IPS-15b (cell line): ENCODE data around the gene CLSTN1.

Source experiments
- H3K27me3 ChIP-seq: one replicate; pipeline ENCODE4 v1.6.1; 2013; ENCODE audit warnings: low read length; ENCODE audit not compliant: control insufficient read depth, insufficient read depth
- H3K36me3 ChIP-seq: one replicate; pipeline ENCODE4 v1.6.1; 2013; ENCODE audit warnings: low read length; ENCODE audit not compliant: control insufficient read depth, insufficient read depth
- H3K4me1 ChIP-seq: one replicate; pipeline ENCODE4 v1.6.1; 2013; ENCODE audit warnings: mild to moderate bottlenecking, low read length; ENCODE audit not compliant: control insufficient read depth, insufficient read depth
- H3K4me3 ChIP-seq: one replicate; pipeline ENCODE4 v1.5.1; 2013; ENCODE audit warnings: low read depth, low read length
- H3K9ac ChIP-seq: one replicate; pipeline ENCODE4 v1.6.1; 2013; ENCODE audit warnings: low read depth, mild to moderate bottlenecking, low read length
- H3K9me3 ChIP-seq: one replicate; pipeline ENCODE4 v1.6.1; 2013; ENCODE audit warnings: mild to moderate bottlenecking, low read length; ENCODE audit not compliant: control insufficient read depth, insufficient read depth

CLSTN1 gene

DNA sequence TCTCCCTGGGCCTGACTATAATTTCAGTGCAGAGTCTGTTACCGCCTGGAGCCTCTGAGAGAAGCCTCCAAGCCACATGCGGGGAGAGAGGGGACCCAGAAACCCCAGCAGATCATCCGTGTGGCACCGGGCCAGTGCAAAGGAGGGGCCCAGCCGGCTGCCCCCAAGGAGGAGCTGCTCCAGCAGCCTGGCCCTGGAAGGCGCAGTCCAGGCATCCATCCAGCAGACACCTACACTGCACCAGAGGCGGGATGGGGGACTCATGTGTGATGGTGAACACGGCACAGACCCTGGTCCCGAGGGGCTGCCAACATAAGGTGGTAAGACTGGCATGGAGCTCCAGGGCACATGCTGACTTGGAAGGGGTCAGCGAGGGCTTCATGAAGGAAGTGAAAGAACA is 39.6 kb upstream of the CLSTN1 start:
- Histone ChIP-seq H3K4me1 (peaks cover 4% of the 10 kb centered on the region), H3K27me3 (no peaks in the 10 kb centered on the region), H3K9ac (no peak overlapping the region), H3K36me3 (no peaks in the 10 kb centered on the region), H3K9me3 (no peaks in the 10 kb centered on the region), H3K4me3 (no peak overlapping the region)

GRCh38 chr1:9861360-9861759 is 37.6 kb upstream of the CLSTN1 start:
- Histone ChIP-seq H3K9me3 (no peaks in the 10 kb centered on the region), H3K4me1 (peaks cover 4% of the 10 kb centered on the region), H3K9ac (no peak overlapping the region), H3K4me3 (no peak overlapping the region), H3K36me3 (no peaks in the 10 kb centered on the region), H3K27me3 (no peaks in the 10 kb centered on the region)

GRCh38 chr1:9860887-9861286 is 37.1 kb upstream of the CLSTN1 start:
- Histone ChIP-seq H3K9ac (no peak overlapping the region), H3K4me3 (no peak overlapping the region), H3K27me3 (no peaks in the 10 kb centered on the region), H3K36me3 (no peaks in the 10 kb centered on the region), H3K9me3 (no peaks in the 10 kb centered on the region), H3K4me1 (peaks cover 4% of the 10 kb centered on the region)

- no peak overlapping the region for H3K4me3 ChIP-seq
- no peaks in the 10 kb centered on the region for H3K9me3 ChIP-seq
- H3K9ac ChIP-seq: no peak overlapping the region
- no peaks in the 10 kb centered on the region for H3K27me3 ChIP-seq
- peaks cover 4% of the 10 kb centered on the region for H3K4me1 ChIP-seq
- no peaks in the 10 kb centered on the region for H3K36me3 ChIP-seq
These were observed 35.7 kb upstream of the CLSTN1 start for GRCh38 chr1:9859281-9860014.

DNA sequence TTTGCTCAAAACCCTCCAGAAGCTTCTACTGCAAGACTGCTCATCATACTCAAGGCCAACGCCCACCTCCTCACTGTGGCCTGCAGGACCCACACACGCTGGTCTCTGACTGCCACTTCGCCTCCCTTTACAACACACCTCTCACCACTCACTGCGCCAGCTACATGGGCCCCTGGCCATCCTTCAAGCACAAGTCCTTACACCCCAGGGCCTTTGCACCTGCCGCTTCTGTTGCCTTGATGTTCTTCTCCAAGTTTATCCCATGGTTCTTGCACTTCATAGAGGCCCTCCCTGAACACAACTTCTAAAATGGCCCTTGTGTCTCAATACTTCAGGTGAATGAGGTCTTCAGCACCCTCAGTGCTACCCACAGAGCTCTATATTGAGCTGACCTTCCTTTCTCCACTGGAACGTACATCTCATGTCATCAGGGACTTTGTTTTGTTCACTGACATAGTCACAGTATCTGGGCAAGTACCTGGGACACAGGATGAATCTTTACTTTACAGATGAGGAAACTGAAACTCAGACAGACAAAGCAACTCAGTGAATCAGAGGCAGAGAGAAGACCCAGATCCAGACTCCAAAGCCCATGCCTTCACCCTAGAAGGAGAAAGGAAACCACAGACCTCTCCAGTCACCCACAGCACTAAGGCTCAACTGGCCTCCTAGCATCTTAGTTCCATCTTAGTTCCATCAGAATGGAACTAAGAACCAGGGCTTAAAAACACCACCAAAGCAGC is 34.7 kb upstream of the CLSTN1 start:
- H3K4me1 ChIP-seq: peaks cover 4% of the 10 kb centered on the region
- H3K9ac ChIP-seq: no peak overlapping the region
- no peaks in the 10 kb centered on the region for H3K36me3 ChIP-seq
- H3K27me3 ChIP-seq: no peaks in the 10 kb centered on the region
- no peaks in the 10 kb centered on the region for H3K9me3 ChIP-seq
- no peak overlapping the region for H3K4me3 ChIP-seq

DNA sequence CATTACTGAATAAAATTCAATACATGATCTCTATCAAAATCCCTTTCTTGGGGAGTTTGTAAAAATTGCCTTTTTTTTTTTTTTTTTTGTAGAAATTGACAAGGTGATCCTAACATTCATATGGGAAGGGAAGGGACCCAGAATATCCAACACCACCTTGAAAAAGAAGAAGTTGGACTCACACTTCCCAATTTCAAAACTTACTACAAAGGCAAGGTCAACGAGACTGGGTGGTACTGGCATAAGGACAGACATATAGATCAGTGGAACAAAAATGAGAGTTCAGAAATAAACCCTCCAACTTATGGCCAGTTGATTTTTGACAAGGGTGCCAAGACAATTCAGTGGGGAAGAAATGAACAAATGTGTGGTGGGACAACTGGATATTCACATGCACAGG is 31.4 kb upstream of the CLSTN1 start:
- H3K4me3 ChIP-seq: no peak overlapping the region
- H3K4me1 ChIP-seq: peaks cover 13% of the 10 kb centered on the region
- no peak overlapping the region for H3K9ac ChIP-seq
- no peaks in the 10 kb centered on the region for H3K9me3 ChIP-seq
- H3K36me3 ChIP-seq: no peaks in the 10 kb centered on the region
- no peaks in the 10 kb centered on the region for H3K27me3 ChIP-seq

- peaks cover 9% of the 10 kb centered on the region for H3K4me1 ChIP-seq
- no peak overlapping the region for H3K9ac ChIP-seq
- H3K4me3 ChIP-seq: no peak overlapping the region
- H3K27me3 ChIP-seq: no peaks in the 10 kb centered on the region
- H3K9me3 ChIP-seq: no peaks in the 10 kb centered on the region
- no peaks in the 10 kb centered on the region for H3K36me3 ChIP-seq
These were observed 29.5 kb upstream of the CLSTN1 start for GRCh38 chr1:9853249-9853595.

GRCh38 chr1:9852410-9853248 is 28.9 kb upstream of the CLSTN1 start:
- Histone ChIP-seq H3K4me1 (peaks cover 9% of the 10 kb centered on the region), H3K9ac (no peak overlapping the region), H3K9me3 (no peaks in the 10 kb centered on the region), H3K36me3 (no peaks in the 10 kb centered on the region), H3K4me3 (no peak overlapping the region), H3K27me3 (no peaks in the 10 kb centered on the region)

- Histone ChIP-seq H3K36me3 (no peaks in the 10 kb centered on the region), H3K27me3 (no peaks in the 10 kb centered on the region), H3K4me3 (no peak overlapping the region), H3K9me3 (no peaks in the 10 kb centered on the region), H3K4me1 (peaks cover 9% of the 10 kb centered on the region), H3K9ac (no peak overlapping the region)
These were observed 28.2 kb upstream of the CLSTN1 start for GRCh38 chr1:9852004-9852403.

DNA sequence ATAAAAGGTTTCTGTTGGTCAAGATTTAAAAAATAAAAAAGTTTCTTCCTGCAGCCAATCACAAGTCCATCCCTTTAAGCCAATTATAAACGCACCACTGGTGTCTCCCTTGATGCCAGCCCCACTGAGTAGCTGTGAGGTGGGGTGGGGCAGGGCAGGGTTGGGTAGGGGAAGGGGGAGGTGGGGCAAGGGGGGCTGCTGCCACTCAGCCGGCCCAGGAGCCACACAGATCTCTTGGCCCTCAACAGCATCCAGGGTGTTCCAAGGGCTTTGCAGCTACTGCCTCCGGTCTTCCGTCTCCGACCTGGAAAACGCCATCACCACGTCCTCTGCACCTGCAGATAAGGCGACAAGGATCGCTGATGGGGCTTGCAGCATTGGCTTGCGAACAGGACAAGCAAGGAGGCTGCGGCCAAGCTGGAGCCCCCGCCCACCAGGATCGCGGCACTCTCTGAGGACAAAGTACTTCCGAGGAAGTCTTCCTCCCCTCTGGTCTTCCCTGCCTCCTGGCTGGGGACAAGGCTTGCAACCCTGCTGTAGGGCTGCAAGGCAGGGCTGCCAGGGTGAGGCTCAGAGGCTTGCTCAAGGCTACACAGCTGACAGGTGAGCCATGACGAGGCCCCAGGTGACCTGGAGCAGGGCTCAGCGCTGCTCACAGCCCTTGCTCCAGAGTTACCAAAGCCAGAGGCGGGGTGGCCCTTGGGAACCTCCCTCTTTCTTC is 26.8 kb upstream of the CLSTN1 start:
- H3K4me1 ChIP-seq: peaks cover 16% of the 10 kb centered on the region
- H3K9me3 ChIP-seq: no peaks in the 10 kb centered on the region
- H3K9ac ChIP-seq: no peak overlapping the region
- H3K27me3 ChIP-seq: no peaks in the 10 kb centered on the region
- peak overlapping the region; percentile 26 for H3K4me3 ChIP-seq
- no peaks in the 10 kb centered on the region for H3K36me3 ChIP-seq

- H3K4me3 ChIP-seq: no peak overlapping the region
- no peaks in the 10 kb centered on the region for H3K36me3 ChIP-seq
- no peaks in the 10 kb centered on the region for H3K9me3 ChIP-seq
- no peaks in the 10 kb centered on the region for H3K27me3 ChIP-seq
- peaks cover 16% of the 10 kb centered on the region for H3K4me1 ChIP-seq
- H3K9ac ChIP-seq: no peak overlapping the region
These were observed 26.1 kb upstream of the CLSTN1 start for GRCh38 chr1:9849691-9850441.
